ENCODE results near the gene GLDC. TPM values are rescaled to one million over a fixed set of nuclear protein-coding genes. Genes with fewer than 3 reads are reported as not detected.
"Not testable (repeated sequence)": the region's sequence is repeated elsewhere in the genome, so short reads cannot be mapped to it uniquely, and the experiment has no call there.

Gene GLDC
- total RNA-seq, 1 donor from 2014 or later = 13.5 TPM

- DNase-seq (ENCODE audit: low spot score in 2 of 2) = peak in 1 of 2 donors; percentile 26
- FAIRE-seq = no peak
These were observed 68.5 kb downstream of the GLDC start for GRCh38 chr9:6576987-6577386.

GRCh38 chr9:6575324-6576034 lies 70.0 kb downstream of the GLDC start:
- DNase-seq (ENCODE audit: low spot score in 2 of 2) = no peak
- no peak for FAIRE-seq

- FAIRE-seq = no peak
These were observed 78.4 kb downstream of the GLDC start for GRCh38 chr9:6567140-6567591.

GRCh38 chr9:6566409-6567139 lies 79.0 kb downstream of the GLDC start:
- DNase-seq (ENCODE audit: low spot score in 2 of 2) = no peak
- no peak for FAIRE-seq

More at GRCh38 chr9:6567140-6567591, 78.4 kb downstream of the GLDC start:
- no peak for DNase-seq (ENCODE audit: low spot score in 2 of 2)

DNA sequence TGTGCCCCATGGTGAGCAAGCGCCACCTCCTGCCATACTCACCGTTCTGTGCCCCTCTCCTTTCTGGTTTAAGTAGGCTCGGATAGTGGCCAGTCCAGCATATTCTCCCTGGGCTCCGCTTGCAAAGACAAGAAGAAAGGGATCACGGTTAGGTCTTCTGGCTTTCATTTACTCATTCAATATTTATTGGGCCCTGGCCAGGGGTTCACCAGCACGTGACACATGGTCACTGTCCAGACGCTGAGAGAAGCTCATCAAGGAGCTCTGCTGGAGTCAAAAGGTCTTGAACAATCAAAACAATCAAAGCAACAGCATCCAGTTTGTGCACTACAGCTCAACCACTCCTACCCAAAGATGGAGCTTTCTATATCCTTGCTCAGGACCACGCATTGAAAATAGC lies 80.2 kb downstream of the GLDC start:
- no peak for FAIRE-seq
- no peak for DNase-seq (ENCODE audit: low spot score in 2 of 2)

DNA sequence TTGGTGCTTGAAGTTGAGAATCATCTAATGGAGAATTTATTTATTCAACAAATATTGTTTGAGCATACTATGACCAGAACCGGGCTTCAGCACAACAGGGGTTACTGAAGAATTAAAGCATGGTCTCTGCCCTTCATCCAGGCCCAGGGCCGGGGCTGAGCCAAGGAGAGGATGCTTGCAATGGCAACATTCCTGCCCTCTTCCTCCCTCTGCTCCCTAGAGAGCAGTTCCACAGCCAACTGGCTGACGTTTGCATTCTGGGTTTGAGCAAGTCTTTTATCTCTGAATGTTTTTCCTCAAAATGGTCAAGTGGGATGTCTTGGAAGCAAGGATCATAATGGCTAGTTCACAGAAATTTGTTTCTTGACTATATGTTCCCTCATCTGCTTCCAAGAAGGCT lies 80.7 kb downstream of the GLDC start:
- no peak for FAIRE-seq

GRCh38 chr9:6564360-6564759 lies 81.2 kb downstream of the GLDC start:
- FAIRE-seq = no peak
- no peak for DNase-seq (ENCODE audit: low spot score in 2 of 2)

More for the DNA sequence above, 80.7 kb downstream of the GLDC start:
- DNase-seq (ENCODE audit: low spot score in 2 of 2) = no peak

GRCh38 chr9:6562871-6563430 lies 82.6 kb downstream of the GLDC start:
- FAIRE-seq = no peak
- DNase-seq (ENCODE audit: low spot score in 2 of 2) = no peak

GRCh38 chr9:6562201-6562600 lies 83.3 kb downstream of the GLDC start:
- FAIRE-seq = no peak
- DNase-seq (ENCODE audit: low spot score in 2 of 2) = no peak

GRCh38 chr9:6557883-6558616 lies 87.5 kb downstream of the GLDC start:
- DNase-seq (ENCODE audit: low spot score in 2 of 2) (no peak), FAIRE-seq (no peak)

DNA sequence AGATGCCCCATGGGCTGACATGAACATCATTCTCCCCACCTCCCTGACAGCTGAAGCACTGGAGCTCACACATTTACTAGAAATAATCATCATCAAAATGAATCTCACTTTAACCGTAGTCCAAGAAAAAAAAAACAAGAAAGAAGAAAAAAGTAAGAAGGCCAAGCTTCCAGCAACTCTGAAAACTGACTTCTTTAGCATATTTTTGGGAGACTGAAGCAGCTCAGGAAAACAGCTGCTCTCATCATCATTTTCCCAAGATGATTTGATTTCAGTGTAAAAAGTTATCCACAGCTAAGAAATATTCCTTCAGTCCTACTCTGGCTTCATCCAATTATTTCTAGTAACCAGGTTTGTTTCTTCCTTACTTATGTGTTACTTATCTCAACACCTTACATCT lies 91.7 kb downstream of the GLDC start:
- DNase-seq (ENCODE audit: low spot score in 2 of 2) (no peak), FAIRE-seq (no peak)

DNA sequence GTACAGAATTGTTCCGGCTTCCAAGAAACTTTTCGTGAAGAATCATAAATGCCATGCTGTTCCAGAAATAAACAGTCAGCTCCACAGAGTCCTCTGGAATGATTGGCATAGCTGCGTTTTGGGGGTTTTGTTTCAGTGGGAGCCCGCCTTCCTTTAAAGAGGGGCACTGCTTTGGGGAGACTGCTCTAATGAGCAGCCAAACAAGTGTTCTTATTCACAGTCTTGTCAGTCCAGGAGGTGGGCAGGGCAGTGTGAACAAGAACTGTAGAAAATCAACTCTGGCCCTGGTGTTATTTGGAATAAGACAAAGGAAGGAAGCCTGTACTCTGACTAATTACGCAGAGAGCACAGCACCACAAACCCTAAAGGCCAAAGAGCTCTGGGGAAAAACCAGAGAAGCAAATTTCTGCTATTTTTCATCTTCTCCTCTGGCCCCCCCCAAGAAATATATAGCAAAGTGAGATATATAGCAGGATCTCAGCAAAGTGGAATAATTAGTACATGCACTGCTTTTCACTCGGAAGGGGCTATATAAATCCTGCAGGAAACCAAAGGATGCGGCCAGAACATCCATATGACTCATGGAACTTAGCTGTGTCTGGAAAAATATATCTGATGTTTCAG lies 92.9 kb downstream of the GLDC start:
- FAIRE-seq (no peak), DNase-seq (ENCODE audit: low spot score in 2 of 2) (no peak)

- DNase-seq (ENCODE audit: low spot score in 2 of 2) (no peak), FAIRE-seq (no peak)
These were observed 93.5 kb downstream of the GLDC start for GRCh38 chr9:6552033-6552432.

- no peak for FAIRE-seq
- no peak for DNase-seq (ENCODE audit: low spot score in 2 of 2)
These were observed 94.4 kb downstream of the GLDC start for GRCh38 chr9:6551136-6551535.

- DNase-seq (ENCODE audit: low spot score in 2 of 2) (no peak), FAIRE-seq (no peak)
These were observed 96.3 kb downstream of the GLDC start for GRCh38 chr9:6549106-6549800.

- FAIRE-seq (no peak), DNase-seq (ENCODE audit: low spot score in 2 of 2) (no peak)
These were observed 100.4 kb downstream of the GLDC start for GRCh38 chr9:6545017-6545691.

DNA sequence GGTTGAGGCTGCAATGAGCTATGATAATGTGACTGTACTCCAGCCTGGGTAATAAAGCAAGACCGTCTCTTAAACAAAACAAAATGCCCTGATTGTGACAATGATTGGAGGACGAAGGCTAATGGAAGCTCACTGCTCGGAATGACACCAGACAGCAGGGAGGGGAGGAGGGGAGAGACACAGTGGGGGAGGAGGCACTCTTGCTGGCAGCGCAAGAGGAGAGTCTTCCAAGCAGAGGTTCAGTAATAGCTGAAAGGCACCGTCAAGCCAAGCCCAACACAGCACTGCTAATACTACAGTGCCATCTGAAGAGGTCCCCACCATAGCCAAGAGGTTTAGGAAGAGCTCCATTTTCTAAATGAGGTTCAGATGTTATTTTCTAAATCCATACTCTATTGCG lies 102.3 kb downstream of the GLDC start:
- DNase-seq (ENCODE audit: low spot score in 2 of 2) = no peak
- no peak for FAIRE-seq

GRCh38 chr9:6542617-6543016 lies 102.9 kb downstream of the GLDC start:
- DNase-seq (ENCODE audit: low spot score in 2 of 2); FAIRE-seq: not testable (repeated sequence)

- DNase-seq (ENCODE audit: low spot score in 2 of 2) = no peak
- no peak for FAIRE-seq
These were observed 106.9 kb downstream of the GLDC start for GRCh38 chr9:6538666-6539071.

Data from frontal cortex (tissue), 4 donors.